ENCODE data around the gene FREY1. TPM values are rescaled to one million over a fixed set of nuclear protein-coding genes. Genes with fewer than 3 reads are reported as not detected.
"Not testable (repeated sequence)": the region's sequence is repeated elsewhere in the genome, so short reads cannot be mapped to it uniquely, and the experiment has no call there.

The FREY1 gene
- total RNA-seq, 1 donor from 2014 or later, result 1.4 TPM

GRCh38 chr11:45917623-45918330, 10.7 kb upstream of the FREY1 start, which contains the start of gene PEX16:
TSS of gene PEX16 (minus strand) at chr11:45917877. CDS start at chr11:45917811, 66 bp downstream.
- intact Hi-C loops (cut with micrococcal nuclease), result loop anchor here (1.0 to 5.0 kb wide), 6 partner anchors 32 to 1350 kb away; partner anchors contain the start of genes CD82, CRY2, MAPK8IP1 and PHF21A

DNA sequence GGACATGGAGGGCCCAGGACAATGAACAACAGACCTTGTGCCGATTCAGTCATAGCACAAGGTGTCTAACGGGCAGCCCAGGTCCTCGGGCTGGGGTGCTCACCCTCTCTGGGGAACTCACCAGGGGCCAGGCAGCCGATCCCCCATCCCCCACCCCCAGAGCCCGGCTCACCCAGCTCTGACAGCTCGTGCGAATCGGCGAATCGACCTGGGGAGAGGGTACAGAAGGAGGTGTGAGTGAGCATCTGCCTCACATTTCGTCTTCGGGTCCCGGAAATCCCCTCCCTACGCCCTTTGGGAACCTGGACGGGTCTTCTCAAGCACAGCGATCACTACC, 10.2 kb upstream of the FREY1 start:
- Mint-ChIP-seq H3K36me3 (ENCODE audit: low read depth) (peaks cover 23% of the 10 kb centered on the region), H3K27me3 (ENCODE audit: low read depth) (peaks cover 7% of the 10 kb centered on the region), H3K9me3 (no peaks in the 10 kb centered on the region), H3K27ac (peak overlapping the region; percentile 98), H3K4me1 (ENCODE audit: low read depth) (peaks cover 22% of the 10 kb centered on the region), H3K4me3 (ENCODE audit: low read depth) (peak overlapping the region; percentile 96)
- intact Hi-C loops (cut with micrococcal nuclease), result loop anchor here (1.0 to 5.0 kb wide), 3 partner anchors 205 to 1350 kb away; partner anchors contain the start of genes CD82 and PHF21A
- no peak for DNase-seq (ENCODE audit: low spot score)

More at GRCh38 chr11:45917623-45918330, 10.7 kb upstream of the FREY1 start, which contains the start of gene PEX16:
- peaks cover 7% of the 10 kb centered on the region for H3K27me3 Mint-ChIP-seq (ENCODE audit: low read depth)
- H3K4me3 Mint-ChIP-seq (ENCODE audit: low read depth), result peak within 1 kb of the TSS; percentile 96
- peak within 1 kb of the TSS; percentile 98 for H3K27ac Mint-ChIP-seq
- peaks cover 23% of the 10 kb centered on the region for H3K36me3 Mint-ChIP-seq (ENCODE audit: low read depth)
- H3K4me1 Mint-ChIP-seq (ENCODE audit: low read depth), result peaks cover 22% of the 10 kb centered on the region
- H3K9me3 Mint-ChIP-seq, result no peaks in the 10 kb centered on the region
- DNase-seq (ENCODE audit: low spot score), result peak; percentile 98

DNA sequence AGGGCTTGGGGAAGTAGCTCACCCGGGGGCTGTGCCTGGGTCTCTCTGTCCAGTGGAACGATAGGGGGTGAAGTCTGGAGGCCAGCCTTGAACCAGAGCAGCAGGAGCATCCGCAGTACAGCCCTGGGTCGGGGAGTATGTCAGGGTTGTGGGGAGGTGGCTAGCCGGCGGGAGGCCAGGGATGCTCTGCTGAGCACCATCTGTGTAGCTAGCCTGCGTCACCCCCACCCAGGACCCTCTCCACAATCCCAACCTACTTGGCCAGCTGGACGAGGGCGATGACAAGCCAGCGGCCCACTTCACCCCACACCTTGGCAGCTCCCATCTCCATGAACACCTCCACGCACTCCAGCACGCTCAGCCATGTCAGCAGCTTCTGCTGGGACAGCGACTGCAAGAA, 8.4 kb upstream of the FREY1 start:
- Mint-ChIP-seq H3K4me3 (ENCODE audit: low read depth) (peak overlapping the region; percentile 23), H3K36me3 (ENCODE audit: low read depth) (peaks cover 33% of the 10 kb centered on the region), H3K27me3 (ENCODE audit: low read depth) (no peaks in the 10 kb centered on the region), H3K27ac (no peak overlapping the region), H3K4me1 (ENCODE audit: low read depth) (peaks cover 19% of the 10 kb centered on the region), H3K9me3 (no peaks in the 10 kb centered on the region)
- no peak for DNase-seq (ENCODE audit: low spot score)
- intact Hi-C loops (cut with micrococcal nuclease), result loop anchor here (5.0 kb wide), 2 partner anchors 207 to 1348 kb away; partner anchors contain the start of genes CD82 and PHF21A

DNA sequence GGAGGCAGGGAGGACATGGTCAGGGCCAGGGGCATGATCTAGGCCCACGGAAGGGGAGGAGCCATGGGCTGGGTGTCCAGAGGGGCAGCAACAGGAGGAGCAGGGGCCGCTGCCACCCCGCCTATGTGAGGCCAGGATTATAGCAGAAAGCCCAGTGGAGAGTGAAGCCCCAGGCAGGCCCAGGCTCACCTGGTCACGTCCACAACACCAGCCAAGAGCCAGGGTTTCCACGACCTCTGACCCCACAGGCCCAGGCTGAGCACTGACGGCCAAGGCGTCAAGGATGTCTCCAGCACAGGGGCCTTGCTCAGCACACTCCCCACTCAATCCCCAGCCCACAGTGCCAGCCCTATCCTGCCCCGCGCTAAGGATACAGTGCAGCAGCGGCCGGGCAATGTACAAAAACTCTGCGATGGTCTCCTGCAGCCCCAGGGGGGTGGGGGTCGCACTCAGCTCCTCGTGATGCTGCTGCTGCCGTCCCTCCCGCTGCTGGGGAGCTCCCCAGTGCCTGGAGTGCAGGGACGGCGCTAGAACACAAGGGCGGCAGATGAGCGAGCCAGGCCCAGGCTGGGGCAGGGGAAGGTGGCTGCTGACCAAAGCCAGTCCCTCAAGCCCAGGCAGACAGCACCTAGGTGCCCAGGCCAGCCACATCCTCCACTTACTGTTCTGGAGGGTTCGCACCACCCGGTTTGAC, 7.0 kb upstream of the FREY1 start:
- Mint-ChIP-seq H3K4me3 (ENCODE audit: low read depth) (peak overlapping the region; percentile 13), H3K4me1 (ENCODE audit: low read depth) (peaks cover 12% of the 10 kb centered on the region), H3K27me3 (ENCODE audit: low read depth) (no peaks in the 10 kb centered on the region), H3K9me3 (no peaks in the 10 kb centered on the region), H3K36me3 (ENCODE audit: low read depth) (peaks cover 33% of the 10 kb centered on the region), H3K27ac (no peak overlapping the region)
- no peak for DNase-seq (ENCODE audit: low spot score)
- intact Hi-C loops (cut with micrococcal nuclease), result no loop called here

DNA sequence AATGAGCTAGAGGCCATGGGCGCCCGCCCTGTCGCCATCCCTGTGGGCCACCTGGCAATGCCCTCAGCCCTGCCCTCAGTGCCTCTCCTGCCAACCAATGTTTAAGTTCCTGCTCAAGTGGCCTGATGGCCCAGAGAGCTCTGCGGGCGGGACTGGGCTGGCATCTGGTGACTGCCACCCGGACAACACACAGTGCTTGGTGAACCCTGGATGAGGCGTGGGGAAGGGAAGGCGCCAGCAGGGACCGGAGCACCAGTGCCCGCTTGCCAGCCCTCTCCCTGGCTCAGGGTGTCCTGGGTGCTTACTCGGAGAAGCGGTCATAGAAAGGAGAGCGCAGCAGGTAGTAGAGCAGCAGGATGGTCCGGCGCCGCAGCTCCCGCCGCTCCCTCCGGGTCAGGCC, 6.4 kb upstream of the FREY1 start:
- no peak overlapping the region for H3K27ac Mint-ChIP-seq
- peaks cover 33% of the 10 kb centered on the region for H3K36me3 Mint-ChIP-seq (ENCODE audit: low read depth)
- no peak for DNase-seq (ENCODE audit: low spot score)
- peaks cover 11% of the 10 kb centered on the region for H3K4me1 Mint-ChIP-seq (ENCODE audit: low read depth)
- H3K4me3 Mint-ChIP-seq (ENCODE audit: low read depth), result no peak overlapping the region
- intact Hi-C loops (cut with micrococcal nuclease), result no loop called here
- H3K27me3 Mint-ChIP-seq (ENCODE audit: low read depth), result no peaks in the 10 kb centered on the region
- H3K9me3 Mint-ChIP-seq, result no peaks in the 10 kb centered on the region

GRCh38 chr11:45910623-45911022, 3.6 kb upstream of the FREY1 start:
- Mint-ChIP-seq H3K27me3 (ENCODE audit: low read depth) (no peaks in the 10 kb centered on the region), H3K27ac (no peak overlapping the region), H3K4me3 (ENCODE audit: low read depth) (no peak overlapping the region), H3K36me3 (ENCODE audit: low read depth) (peaks cover 25% of the 10 kb centered on the region), H3K9me3 (no peaks in the 10 kb centered on the region), H3K4me1 (ENCODE audit: low read depth) (no peaks in the 10 kb centered on the region)
- intact Hi-C loops (cut with micrococcal nuclease), result no loop called here
- no peak for DNase-seq (ENCODE audit: low spot score)

DNA sequence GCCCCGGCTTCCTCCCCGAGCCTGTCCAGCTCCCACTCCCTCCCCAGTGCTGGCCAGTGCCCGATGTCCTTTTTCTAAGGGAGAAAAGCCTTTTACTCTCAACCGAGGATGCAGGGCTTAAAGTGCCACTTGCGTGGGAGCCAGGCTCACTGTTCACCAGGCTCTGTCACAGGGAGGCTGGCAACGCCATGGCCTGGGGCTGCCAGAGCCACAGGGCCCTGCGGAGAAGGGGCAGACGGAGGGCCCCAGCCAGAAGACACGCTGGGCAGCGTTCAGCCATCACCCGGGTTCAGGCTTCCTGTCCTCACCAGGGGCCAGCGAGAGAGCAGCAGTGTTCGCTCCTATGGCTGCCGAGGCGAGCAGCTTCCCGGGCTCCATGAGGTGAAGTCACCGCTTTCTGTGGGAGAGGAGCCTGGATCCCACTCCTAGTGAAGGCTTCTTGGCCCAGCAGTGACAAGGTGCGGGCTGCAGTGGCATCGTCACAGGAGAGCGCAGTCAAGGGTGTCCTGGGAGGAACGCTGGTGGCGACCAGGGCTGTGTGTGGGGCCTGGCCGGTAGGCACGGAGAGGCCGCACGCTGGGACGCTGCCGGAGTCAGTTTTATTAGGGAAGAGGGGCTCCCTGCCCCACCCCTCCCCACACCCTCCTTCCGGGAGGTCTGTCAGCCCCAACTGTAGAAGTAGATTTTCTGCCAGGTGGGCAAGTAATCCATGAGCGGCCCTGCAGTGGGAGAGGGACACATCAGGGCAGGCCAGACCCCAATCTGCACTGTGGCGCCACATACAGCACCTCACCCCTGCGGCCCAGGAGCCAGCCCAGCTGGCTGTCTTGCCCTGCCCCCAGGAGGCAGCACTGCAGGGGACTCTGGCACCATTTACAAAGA, 2.8 kb upstream of the FREY1 start:
- peaks cover 18% of the 10 kb centered on the region for H3K36me3 Mint-ChIP-seq (ENCODE audit: low read depth)
- H3K4me3 Mint-ChIP-seq (ENCODE audit: low read depth), result no peak overlapping the region
- H3K4me1 Mint-ChIP-seq (ENCODE audit: low read depth), result no peaks in the 10 kb centered on the region
- intact Hi-C loops (cut with micrococcal nuclease), result no loop called here
- no peaks in the 10 kb centered on the region for H3K27me3 Mint-ChIP-seq (ENCODE audit: low read depth)
- no peaks in the 10 kb centered on the region for H3K9me3 Mint-ChIP-seq
- H3K27ac Mint-ChIP-seq, result no peak overlapping the region
- DNase-seq (ENCODE audit: low spot score), result no peak

GRCh38 chr11:45907911-45908370, 870 bp upstream of the FREY1 start:
- no peaks in the 10 kb centered on the region for H3K4me1 Mint-ChIP-seq (ENCODE audit: low read depth)
- no peak for DNase-seq (ENCODE audit: low spot score)
- H3K27me3 Mint-ChIP-seq (ENCODE audit: low read depth), result no peaks in the 10 kb centered on the region
- no peak overlapping the region for H3K27ac Mint-ChIP-seq
- no peak overlapping the region for H3K4me3 Mint-ChIP-seq (ENCODE audit: low read depth)
- intact Hi-C loops (cut with micrococcal nuclease), result no loop called here
- H3K36me3 Mint-ChIP-seq (ENCODE audit: low read depth), result peaks cover 11% of the 10 kb centered on the region
- H3K9me3 Mint-ChIP-seq, result no peaks in the 10 kb centered on the region

GRCh38 chr11:45906096-45906682, 882 bp downstream of the FREY1 start:
- Mint-ChIP-seq H3K36me3 (ENCODE audit: low read depth) (peaks cover 7% of the 10 kb centered on the region), H3K4me3 (ENCODE audit: low read depth) (no peak overlapping the region), H3K27me3 (ENCODE audit: low read depth) (peaks cover 9% of the 10 kb centered on the region), H3K9me3 (no peaks in the 10 kb centered on the region), H3K4me1 (ENCODE audit: low read depth) (no peaks in the 10 kb centered on the region), H3K27ac (no peak overlapping the region)
- intact Hi-C loops (cut with micrococcal nuclease), result no loop called here
- no peak for DNase-seq (ENCODE audit: low spot score)

- H3K4me3 Mint-ChIP-seq (ENCODE audit: low read depth); H3K36me3 Mint-ChIP-seq (ENCODE audit: low read depth); DNase-seq (ENCODE audit: low spot score); H3K4me1 Mint-ChIP-seq (ENCODE audit: low read depth); H3K9me3 Mint-ChIP-seq; intact Hi-C loops (cut with micrococcal nuclease); H3K27ac Mint-ChIP-seq: not testable (repeated sequence)
- peaks cover 16% of the 10 kb centered on the region for H3K27me3 Mint-ChIP-seq (ENCODE audit: low read depth)
Observed at GRCh38 chr11:45905576-45905975, 1.5 kb downstream of the FREY1 start.

- Mint-ChIP-seq H3K4me3 (ENCODE audit: low read depth) (no peak overlapping the region), H3K27ac (no peak overlapping the region), H3K27me3 (ENCODE audit: low read depth) (peaks cover 18% of the 10 kb centered on the region), H3K9me3 (no peaks in the 10 kb centered on the region), H3K4me1 (ENCODE audit: low read depth) (no peaks in the 10 kb centered on the region), H3K36me3 (ENCODE audit: low read depth) (no peaks in the 10 kb centered on the region)
- no peak for DNase-seq (ENCODE audit: low spot score)
- intact Hi-C loops (cut with micrococcal nuclease), result no loop called here
Observed at GRCh38 chr11:45905095-45905494, 2.0 kb downstream of the FREY1 start.

GRCh38 chr11:45904309-45904915, 2.7 kb downstream of the FREY1 start:
- Mint-ChIP-seq H3K27ac (no peak overlapping the region), H3K27me3 (ENCODE audit: low read depth) (peaks cover 18% of the 10 kb centered on the region), H3K36me3 (ENCODE audit: low read depth) (no peaks in the 10 kb centered on the region), H3K9me3 (no peaks in the 10 kb centered on the region), H3K4me3 (ENCODE audit: low read depth) (no peak overlapping the region), H3K4me1 (ENCODE audit: low read depth) (no peaks in the 10 kb centered on the region)
- no peak for DNase-seq (ENCODE audit: low spot score)
- intact Hi-C loops (cut with micrococcal nuclease), result no loop called here
